Tibial artery (tissue), 4 donors: Measurements from ENCODE around the gene PREP.

Source experiments
- DNase-seq, 2 donors: peaks; one replicate each; pipeline ENCODE4 v3.0.0-alpha.2; 2019
- H3K27ac ChIP-seq, 2 donors: fragments of 200-600 bp; sonication (generic) in 1 of 2; 1 replicate in 1 of 2; 2 replicates in 1 of 2; pipeline ENCODE4 v1.5.1; 2018 to 2019; ENCODE audit warnings: mild to moderate bottlenecking in 1 of 2
- H3K27me3 ChIP-seq, 2 donors: fragments of 200-600 bp; sonication (generic) in 1 of 2; one replicate each; pipeline versions ENCODE4 v1.5.1 to v1.6.0; 2016 to 2019
- H3K36me3 ChIP-seq, 3 donors: fragments of 200-600 bp; sonication (generic) in 2 of 3; one replicate each; pipeline ENCODE4 v1.5.1; 2016 to 2019; ENCODE audit warnings: mild to moderate bottlenecking in 2 of 3
- H3K4me1 ChIP-seq, 4 donors: fragments of 200-600 bp; sonication (generic) in 2 of 4; 1 replicate in 3 of 4; 2 replicates in 1 of 4; pipeline ENCODE4 v1.5.1; 2016 to 2019
- H3K4me3 ChIP-seq, 2 donors: fragments of 200-600 bp; sonication (generic) in 1 of 2; 1 replicate in 1 of 2; 2 replicates in 1 of 2; pipeline ENCODE4 v1.5.1; 2018 to 2019; ENCODE audit warnings: mild to moderate bottlenecking in 2 of 2
- H3K9me3 ChIP-seq, 3 donors: fragments of 200-600 bp; sonication (generic) in 1 of 3; one replicate each; pipeline ENCODE4 v1.5.1; 2016 to 2019
- CTCF ChIP-seq, 2 experiments: fragments of 200-600 bp in 1 of 2; fragments of 450-650 bp in 1 of 2; IDR thresholded peaks; one replicate each; pipeline ENCODE4 v1.5.1; 2017 to 2019; ENCODE audit warnings: antibody characterized with exemption in 2 of 2, mild to moderate bottlenecking in 1 of 2, moderate library complexity in 1 of 2
- intact Hi-C: fragments of 100-400 bp; cut with DNase I; formaldehyde crosslinking; loops from one replicate; pipeline ENCODE4 v1.15.0; 2023; ENCODE audit warnings: low total_unique reads

Gene PREP

GRCh38 chr6:105442369-105442768 is 39.5 kb upstream of the PREP start:
- no peaks in the 10 kb centered on the region for H3K9me3 ChIP-seq
- intact Hi-C loops: no loop called here
- peaks cover 0 to 2% of the 10 kb centered on the region in 2 donors for H3K27me3 ChIP-seq
- H3K27ac ChIP-seq: no peak overlapping the region
- no peaks in the 10 kb centered on the region for H3K4me1 ChIP-seq
- DNase-seq: no peak
- H3K36me3 ChIP-seq: no peaks in the 10 kb centered on the region
- TF ChIP-seq CTCF (IDR thresholded peaks at IDR 0.05): no peak
- H3K4me3 ChIP-seq: no peak overlapping the region

GRCh38 chr6:105437236-105437635 is 34.4 kb upstream of the PREP start:
- Histone ChIP-seq H3K27ac (no peak overlapping the region), H3K36me3 (no peaks in the 10 kb centered on the region), H3K4me1 (peaks cover 0 to 6% (median 0%) of the 10 kb centered on the region in 4 donors), H3K4me3 (no peak overlapping the region), H3K9me3 (no peaks in the 10 kb centered on the region), H3K27me3 (no peaks in the 10 kb centered on the region)
- intact Hi-C loops: no loop called here
- DNase-seq: no peak
- TF ChIP-seq CTCF (IDR thresholded peaks at IDR 0.05): no peak

GRCh38 chr6:105433723-105434122 is 30.8 kb upstream of the PREP start:
- Histone ChIP-seq H3K27ac (no peak overlapping the region), H3K4me3 (no peak overlapping the region), H3K9me3 (no peaks in the 10 kb centered on the region), H3K4me1 (peaks cover 0 to 6% (median 0%) of the 10 kb centered on the region in 4 donors), H3K36me3 (no peaks in the 10 kb centered on the region), H3K27me3 (no peaks in the 10 kb centered on the region)
- no peak for TF ChIP-seq CTCF (IDR thresholded peaks at IDR 0.05)
- DNase-seq: no peak
- intact Hi-C loops: no loop called here

- no peak for DNase-seq
- no peak overlapping the region for H3K27ac ChIP-seq
- no peak for TF ChIP-seq CTCF (IDR thresholded peaks at IDR 0.05)
- H3K27me3 ChIP-seq: no peaks in the 10 kb centered on the region
- H3K4me1 ChIP-seq: peaks cover 0 to 6% (median 0%) of the 10 kb centered on the region in 4 donors
- H3K4me3 ChIP-seq: no peak overlapping the region
- no peaks in the 10 kb centered on the region for H3K9me3 ChIP-seq
- intact Hi-C loops: no loop called here
- no peaks in the 10 kb centered on the region for H3K36me3 ChIP-seq
Observed at GRCh38 chr6:105432797-105433196, 29.9 kb upstream of the PREP start.

- H3K4me1 ChIP-seq: peaks cover 0 to 6% (median 0%) of the 10 kb centered on the region in 4 donors
- DNase-seq: no peak
- H3K9me3 ChIP-seq: no peaks in the 10 kb centered on the region
- no peaks in the 10 kb centered on the region for H3K36me3 ChIP-seq
- H3K27ac ChIP-seq: no peak overlapping the region
- H3K27me3 ChIP-seq: no peaks in the 10 kb centered on the region
- intact Hi-C loops: no loop called here
- H3K4me3 ChIP-seq: no peak overlapping the region
- TF ChIP-seq CTCF (IDR thresholded peaks at IDR 0.05): peak; percentile 43 to 46
Observed at GRCh38 chr6:105431226-105431625, 28.3 kb upstream of the PREP start.

GRCh38 chr6:105430685-105431084 is 27.8 kb upstream of the PREP start:
- peaks cover 0 to 6% (median 0%) of the 10 kb centered on the region in 4 donors for H3K4me1 ChIP-seq
- no peaks in the 10 kb centered on the region for H3K36me3 ChIP-seq
- intact Hi-C loops: no loop called here
- H3K9me3 ChIP-seq: no peaks in the 10 kb centered on the region
- H3K4me3 ChIP-seq: no peak overlapping the region
- TF ChIP-seq CTCF (IDR thresholded peaks at IDR 0.05): no peak
- no peak overlapping the region for H3K27ac ChIP-seq
- H3K27me3 ChIP-seq: no peaks in the 10 kb centered on the region
- DNase-seq: no peak
